ENCODE results near the gene MRPL58. TPM values are rescaled to one million over a fixed set of nuclear protein-coding genes. Genes with fewer than 3 reads are reported as not detected.
A peak's percentile ranks its signal among the peaks of the same experiment; 100 is the strongest.

Gene MRPL58
- total RNA-seq, 4 donors from 2014 or later: 44.4 to 110 (median 61.6) TPM

GRCh38 chr17:74970395-74970794 is 42.1 kb upstream of the MRPL58 start:
- no peak for TF ChIP-seq POLR2A (IDR thresholded peaks at IDR 0.05)
- TF ChIP-seq, protein P1, sequence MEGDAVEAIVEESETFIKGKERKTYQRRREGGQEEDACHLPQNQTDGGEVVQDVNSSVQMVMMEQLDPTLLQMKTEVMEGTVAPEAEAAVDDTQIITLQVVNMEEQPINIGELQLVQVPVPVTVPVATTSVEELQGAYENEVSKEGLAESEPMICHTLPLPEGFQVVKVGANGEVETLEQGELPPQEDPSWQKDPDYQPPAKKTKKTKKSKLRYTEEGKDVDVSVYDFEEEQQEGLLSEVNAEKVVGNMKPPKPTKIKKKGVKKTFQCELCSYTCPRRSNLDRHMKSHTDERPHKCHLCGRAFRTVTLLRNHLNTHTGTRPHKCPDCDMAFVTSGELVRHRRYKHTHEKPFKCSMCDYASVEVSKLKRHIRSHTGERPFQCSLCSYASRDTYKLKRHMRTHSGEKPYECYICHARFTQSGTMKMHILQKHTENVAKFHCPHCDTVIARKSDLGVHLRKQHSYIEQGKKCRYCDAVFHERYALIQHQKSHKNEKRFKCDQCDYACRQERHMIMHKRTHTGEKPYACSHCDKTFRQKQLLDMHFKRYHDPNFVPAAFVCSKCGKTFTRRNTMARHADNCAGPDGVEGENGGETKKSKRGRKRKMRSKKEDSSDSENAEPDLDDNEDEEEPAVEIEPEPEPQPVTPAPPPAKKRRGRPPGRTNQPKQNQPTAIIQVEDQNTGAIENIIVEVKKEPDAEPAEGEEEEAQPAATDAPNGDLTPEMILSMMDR (IDR thresholded peaks at IDR 0.05): no peak

DNA sequence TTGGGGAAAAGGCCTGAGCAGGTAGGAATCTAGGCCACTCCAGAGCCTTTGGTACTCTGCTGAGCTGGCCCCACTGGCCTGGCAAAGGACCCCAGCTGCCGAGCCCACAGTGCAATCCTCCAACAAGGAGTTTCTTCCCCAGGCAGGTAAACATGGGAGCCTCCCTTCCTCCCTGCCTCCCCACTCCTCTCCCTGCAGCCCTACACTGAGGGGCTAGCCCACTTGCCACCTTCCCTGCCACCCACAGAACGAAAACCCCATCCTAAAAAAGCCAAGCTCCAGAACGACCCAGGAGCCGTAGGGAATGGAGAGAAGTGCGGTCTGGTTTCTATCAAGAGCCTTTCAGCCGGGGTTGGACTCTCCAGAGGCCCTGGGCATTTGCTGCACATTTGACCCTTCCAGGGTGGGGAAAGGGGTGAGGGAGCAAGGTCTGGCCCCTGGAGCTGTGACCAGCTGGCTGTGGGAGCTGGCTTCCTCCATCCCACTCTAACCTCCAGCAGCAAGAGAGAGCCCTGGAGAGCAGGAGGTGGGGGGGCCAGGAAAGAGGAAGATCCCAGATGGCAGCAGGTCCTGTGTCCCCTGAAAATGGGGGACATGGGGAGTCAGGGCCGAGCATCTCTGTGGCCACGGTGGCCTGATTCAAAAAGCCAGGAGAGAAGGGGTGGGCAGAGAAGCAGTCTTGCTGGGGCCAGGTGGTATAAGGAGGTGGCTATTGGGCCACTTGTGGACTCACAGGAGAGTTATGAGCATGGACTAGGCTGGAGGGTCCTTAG is 41.2 kb upstream of the MRPL58 start:
- Histone ChIP-seq H3K27ac (peak overlapping the region; percentile 40 to 78 (median 66)), H3K4me3 (peak overlapping the region; percentile 52 to 87 (median 64)), H3K4me1 (peaks cover 17 to 53% (median 22%) of the 10 kb centered on the region in 3 donors), H3K36me3 (no peaks in the 10 kb centered on the region), H3K9me3 (no peaks in the 10 kb centered on the region), H3K27me3 (peaks cover 0 to 61% (median 1%) of the 10 kb centered on the region in 4 donors)
- 75 to 76% methylated on average over 2 to 3 of the region's 8 CpGs for WGBS, 2 donors
- no peak for DNase-seq
- intact Hi-C loops (cut with DNase I): no loop called here
- no peak for TF ChIP-seq POLR2A (IDR thresholded peaks at IDR 0.05)
- TF ChIP-seq, protein P1 (IDR thresholded peaks at IDR 0.05): no peak

More at GRCh38 chr17:74970395-74970794, 42.1 kb upstream of the MRPL58 start:
- H3K4me3 ChIP-seq: peak overlapping the region in 2 of 4 donors; percentile 65 to 87
- H3K9me3 ChIP-seq: no peaks in the 10 kb centered on the region
- no peaks in the 10 kb centered on the region for H3K36me3 ChIP-seq
- H3K27ac ChIP-seq: peak overlapping the region in 2 of 4 donors; percentile 62 to 78
- 81 to 84% methylated on average over 3 of the region's 3 CpGs for WGBS, 2 donors
- intact Hi-C loops (cut with DNase I): no loop called here
- peaks cover 0 to 61% (median 1%) of the 10 kb centered on the region in 4 donors for H3K27me3 ChIP-seq
- peaks cover 17 to 55% (median 22%) of the 10 kb centered on the region in 3 donors for H3K4me1 ChIP-seq
- no peak for DNase-seq

GRCh38 chr17:74971842-74972106 is 40.7 kb upstream of the MRPL58 start:
- TF ChIP-seq, protein P1 (IDR thresholded peaks at IDR 0.05): no peak
- intact Hi-C loops (cut with DNase I): no loop called here
- H3K27me3 ChIP-seq: peaks cover 0 to 61% (median 1%) of the 10 kb centered on the region in 4 donors
- no peaks in the 10 kb centered on the region for H3K36me3 ChIP-seq
- 67% methylated on average over 1 of the region's 9 CpGs; no CpG with 5 or more reads in 1 of the 2 donors for WGBS, 2 donors
- no peak for DNase-seq
- H3K4me1 ChIP-seq: peaks cover 17 to 53% (median 22%) of the 10 kb centered on the region in 3 donors
- peak overlapping the region; percentile 52 to 87 (median 64) for H3K4me3 ChIP-seq
- peak overlapping the region; percentile 40 to 78 (median 60) for H3K27ac ChIP-seq
- H3K9me3 ChIP-seq: no peaks in the 10 kb centered on the region

DNA sequence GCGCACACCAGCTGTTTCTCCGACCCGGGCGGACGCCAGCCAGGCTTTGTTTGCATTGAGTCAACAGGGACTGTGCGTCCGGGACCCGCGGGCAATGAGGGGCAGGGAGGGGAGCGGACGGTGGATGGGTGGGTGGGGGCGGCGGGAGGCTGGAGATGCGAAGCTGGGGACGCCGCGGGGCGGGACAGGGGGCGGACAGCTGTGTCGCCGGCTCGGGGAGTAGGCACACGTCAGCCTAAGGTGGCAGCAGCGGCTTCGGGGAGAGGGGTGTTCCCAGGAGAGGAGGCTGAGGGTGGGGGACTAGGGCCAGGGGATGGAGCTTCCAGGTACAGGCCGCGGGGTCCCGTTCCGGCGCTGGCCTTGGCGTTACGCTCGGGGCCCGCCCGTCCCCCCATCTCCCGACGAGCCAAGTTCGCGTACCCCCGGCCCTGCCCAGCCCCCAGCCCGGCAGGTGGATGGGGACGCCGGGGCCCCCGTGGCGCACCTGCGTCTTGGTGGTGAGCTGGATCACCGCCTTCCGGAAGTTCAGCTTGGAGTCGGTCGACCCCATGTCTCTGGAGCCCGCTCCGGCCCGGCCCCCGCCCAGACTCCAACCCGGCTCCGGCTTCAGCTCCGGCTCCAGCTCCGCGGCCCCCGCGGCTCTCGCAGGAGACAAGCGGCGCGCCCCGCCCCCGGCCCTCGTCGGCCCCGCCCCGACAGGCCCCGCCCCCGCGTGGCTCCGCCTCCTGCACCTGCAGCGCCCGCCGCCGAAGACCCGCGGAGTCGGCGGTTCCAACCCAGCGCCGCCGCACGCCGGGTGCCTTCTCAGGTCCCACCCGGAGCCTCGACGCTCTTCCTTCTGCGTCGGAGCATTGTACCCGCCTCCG is 40.1 kb upstream of the MRPL58 start, which contains the start of gene HID1:
HID1 (minus strand) TSS at position 653 of the 866 bp plus-strand sequence; CDS start at position 550, 103 bp downstream.
- peak within 1 kb of the TSS; percentile 52 to 87 (median 64) for H3K4me3 ChIP-seq
- 1 to 2% methylated on average over 9 to 13 of the region's 95 CpGs for whole genome bisulfite sequencing, 2 donors
- peaks cover 17 to 53% (median 22%) of the 10 kb centered on the region in 3 donors for H3K4me1 ChIP-seq
- no peaks in the 10 kb centered on the region for H3K9me3 ChIP-seq
- peaks cover 0 to 61% (median 1%) of the 10 kb centered on the region in 4 donors for H3K27me3 ChIP-seq
- H3K27ac ChIP-seq: peak within 1 kb of the TSS; percentile 40 to 78 (median 60)
- no peak for DNase-seq
- no peaks in the 10 kb centered on the region for H3K36me3 ChIP-seq
- intact Hi-C loops (cut with DNase I): no loop called here
- TF ChIP-seq, protein P1 (IDR thresholded peaks at IDR 0.05): no peak
- peak in 1 of 4 donors; percentile 29 for TF ChIP-seq POLR2A (IDR thresholded peaks at IDR 0.05)

All from esophagus squamous epithelium (tissue), 5 donors.